Lower leg skin (tissue), 3 donors: ENCODE results near the gene RASEF.

Source experiments
- CTCF ChIP-seq, 3 donors: fragments of 450-650 bp; IDR thresholded peaks; one replicate each; pipeline ENCODE4 v1.5.1; 2016; ENCODE audit warnings: antibody characterized with exemption in 3 of 3, mild to moderate bottlenecking in 3 of 3, moderate library complexity in 2 of 3
- POLR2A ChIP-seq, 2 donors: fragments of 450-650 bp; IDR thresholded peaks; one replicate each; pipeline ENCODE4 v1.6.1; 2016 to 2017; ENCODE audit warnings: antibody characterized with exemption in 2 of 2, mild to moderate bottlenecking in 1 of 2, moderate library complexity in 1 of 2

GRCh38 chr9:83071626-83072025, 8.7 kb upstream of the RASEF start:
- TF ChIP-seq CTCF (IDR thresholded peaks at IDR 0.05) (no peak), POLR2A (IDR thresholded peaks at IDR 0.05) (no peak)
